K562 (cell line): ENCODE data around the gene TENM4. TPM values are rescaled to one million over a fixed set of nuclear protein-coding genes. Genes with fewer than 3 reads are reported as not detected.

Source experiments
- ATAC-seq: fragments of 200-7000 bp; cut with Tn5 transposase; 3 replicates; pipeline ENCODE4 v1.9.1; 2020; ENCODE audit warnings: moderate library complexity
- BruUV-seq: library from RNA; stranded (reverse); fragments of 400-500 nt; replicated peaks from 2 replicates; lab custom pipeline; 2021; lab: Mats Ljungman, UMichigan
- CTCF ChIA-PET: fragments of 300-600 bp; formaldehyde crosslinking; extraction: SDS; loops from one replicate; lab custom pipeline; 2021; ENCODE audit warnings: low intra/inter-chr PET ratio; lab: Yijun Ruan, JAX
- POLR2A ChIA-PET: fragments of 300-600, 350-650 bp; sonication (Branson Sonifier 250); formaldehyde crosslinking; extraction: SDS; loops from one replicate; lab custom pipeline; 2021; ENCODE audit warnings: antibody characterized with exemption, inconsistent platforms; lab: Yijun Ruan, JAX
- DNase-seq, 4 experiments: peaks; one replicate each; pipeline versions ENCODE4 v3.0.0 to v3.0.0-alpha.2; 2011 to 2018; ENCODE audit warnings: low spot score in 3 of 4, mixed read lengths in 3 of 4; ENCODE audit errors: extremely low read depth in 1 of 4
- FAIRE-seq: peaks from 2 replicates; lab custom pipeline; 2011; peaks lifted over from hg19 to GRCh38; lab: Jason Lieb, UNC
- H2AFZ ChIP-seq: 2 replicates; pipeline ENCODE4 v1.6.0; 2011; ENCODE audit warnings: low read depth, low read length, control low read depth, inconsistent platforms
- H3K27ac ChIP-seq: fragments of 200-600 bp; 3 replicates; pipeline ENCODE4 v1.8.0; 2011; ENCODE audit warnings: low read depth, mild to moderate bottlenecking, control low read depth, inconsistent platforms, low read length, moderate library complexity, mixed read lengths; ENCODE audit errors: extremely low read depth
- H3K27me3 ChIP-seq, 2 experiments: fragments of 300-600 bp in 1 of 2; 2 replicates in 1 of 2; 3 replicates in 1 of 2; pipeline versions ENCODE4 v1.6.0 to v1.8.0; 2011; ENCODE audit warnings: inconsistent platforms in 2 of 2, low read length in 2 of 2, mild to moderate bottlenecking in 1 of 2, mixed read lengths in 1 of 2, moderate library complexity in 1 of 2; ENCODE audit not compliant: control insufficient read depth in 2 of 2, insufficient read depth in 2 of 2
- H3K36me3 ChIP-seq: fragments of 300-600 bp; 3 replicates; pipeline ENCODE4 v1.8.0; 2011; ENCODE audit warnings: mild to moderate bottlenecking, low read length, inconsistent platforms; ENCODE audit not compliant: control insufficient read depth, insufficient read depth
- H3K4me1 ChIP-seq, 2 experiments: fragments of 200-600 bp in 1 of 2; replicated peaks in 1 of 2; 2 replicates in 1 of 2; 3 replicates in 1 of 2; pipeline versions ENCODE4 v1.5.1 to v1.8.0; 2011; ENCODE audit warnings: inconsistent platforms in 2 of 2, low read length in 2 of 2, mild to moderate bottlenecking in 1 of 2, mixed read lengths in 1 of 2, moderate library complexity in 1 of 2; ENCODE audit not compliant: control insufficient read depth in 2 of 2, insufficient read depth in 2 of 2
- H3K4me2 ChIP-seq: 2 replicates; pipeline ENCODE4 v1.6.1; 2011; ENCODE audit warnings: low read length, control low read depth, inconsistent platforms, mixed read lengths; ENCODE audit not compliant: insufficient read depth
- H3K4me3 ChIP-seq: fragments of 200-600 bp; sonication (generic), shearing (Covaris generic); 2 replicates; pipeline ENCODE4 v1.5.1; 2016; ENCODE audit warnings: control low read depth, inconsistent platforms
- H3K79me2 ChIP-seq: fragments of 200-600 bp; 3 replicates; pipeline ENCODE4 v1.8.0; 2011; ENCODE audit warnings: low read length, inconsistent platforms; ENCODE audit not compliant: control insufficient read depth, insufficient read depth
- H3K9ac ChIP-seq, 2 experiments: 2 replicates each; pipeline versions ENCODE4 v1.6.0 to v1.6.1; 2011; ENCODE audit warnings: low read depth in 2 of 2, low read length in 2 of 2, control low read depth in 1 of 2, inconsistent platforms in 1 of 2, mild to moderate bottlenecking in 1 of 2, mixed read lengths in 1 of 2; ENCODE audit not compliant: insufficient read depth in 1 of 2
- H3K9me1 ChIP-seq: one replicate; pipeline ENCODE4 v1.6.0; 2011; ENCODE audit warnings: inconsistent platforms, mild to moderate bottlenecking, low read length, moderate library complexity; ENCODE audit not compliant: control insufficient read depth, insufficient read depth
- H3K9me3 ChIP-seq: replicated peaks from 2 replicates; pipeline ENCODE4 v1.5.1; 2011; ENCODE audit warnings: low read depth, low read length, inconsistent platforms; ENCODE audit not compliant: control insufficient read depth, insufficient read depth
- H4K20me1 ChIP-seq: replicated peaks from 2 replicates; pipeline ENCODE4 v1.6.1; 2011; ENCODE audit warnings: low read length, inconsistent platforms, mixed read lengths; ENCODE audit not compliant: control insufficient read depth, insufficient read depth
- CGGBP1 ChIP-seq: fragments of 250-450 bp; sonication (Bioruptor Pico); IDR thresholded peaks from 2 replicates; pipeline ENCODE4 v1.9.0; 2021; ENCODE audit warnings: mild to moderate bottlenecking
- SAP30 ChIP-seq: fragments of 200-600 bp; sonication (generic); IDR thresholded peaks from 2 replicates; pipeline ENCODE4 v1.6.1; 2012; ENCODE audit warnings: borderline replicate concordance, low read depth, mild to moderate bottlenecking, moderate library complexity, low read length, control low read depth, inconsistent platforms; ENCODE audit not compliant: insufficient read depth, poor library complexity, severe bottlenecking
- SRF ChIP-seq, 2 experiments: fragments of 250-450, 450-650 bp in 1 of 2; sonication (Bioruptor Pico) in 1 of 2; sonication (generic) in 1 of 2; formaldehyde crosslinking; IDR thresholded peaks; 2 replicates each; pipeline versions ENCODE4 v1.5.0 to v1.5.1; 2020 to 2022; ENCODE audit warnings: mild to moderate bottlenecking in 1 of 2, missing genetic modification reagents in 1 of 2
- ZNF217 ChIP-seq: sonication (generic); formaldehyde crosslinking; IDR thresholded peaks from 2 replicates; pipeline ENCODE4 v1.8.0; 2022; ENCODE audit warnings: mild to moderate bottlenecking, missing genetic modification reagents
- WGBS: fragments of 100-300 bp; shearing (Covaris generic); methylation state at CpG from one replicate; pipeline ENCODE4 v1.1.6; 2016; ENCODE audit warnings: low coverage, mixed read lengths; ENCODE audit not compliant: insufficient coverage; ENCODE audit errors: missing lambda C conversion rate; 5-methylcytosine and 5-hydroxymethylcytosine counted together
- in situ Hi-C: fragments of 300-500 bp; cut with MboI; formaldehyde crosslinking; loops from 4 replicates; pipeline ENCODE4 v1.15.0; 2018; ENCODE audit warnings: inconsistent platforms, mixed read lengths
- intact Hi-C: fragments of 100-400 bp; cut with micrococcal nuclease; formaldehyde crosslinking; loops from 2 replicates; pipeline ENCODE4 v1.14.2; 2022
- polyA plus RNA-seq, 8 experiments: library from polyadenylated mRNA; depleted of rRNA in 4 of 8; stranded (reverse) in 5 of 8; unstranded in 3 of 8; fragments of >200 nt; fragmentation: Nextera tagmentation in 2 of 8; fragmentation: Illumina TruSeq in 1 of 8; extraction: Ambion mirVana in 2 of 8; extraction: Trizol in 1 of 8; gene quantifications; 2 replicates each; pipeline versions ENCODE4 v1.2.1 to v1.2.3, GENCODE V29; 2011 to 2014; ENCODE audit warnings: inconsistent platforms in 1 of 8, missing spikeins in 1 of 8
- total RNA-seq, 7 experiments: library from RNA; depleted of rRNA in 6 of 7; stranded (reverse); fragments of >200 nt in 6 of 7; fragmentation: Illumina TruSeq in 2 of 7; extraction: Trizol in 2 of 7; gene quantifications; 2 replicates each; pipeline versions ENCODE4 v1.2.1 to v1.2.3, GENCODE V29; 2011 to 2021; ENCODE audit warnings: low replicate concordance in 1 of 7
- TF ChIP-seq, protein P1 (sequence below): fragments of 250-450 bp; sonication (Bioruptor Pico); IDR thresholded peaks from 2 replicates; pipeline ENCODE4 v1.5.0; 2022; ENCODE audit warnings: mild to moderate bottlenecking
- TF ChIP-seq, protein P2 (sequence below): fragments of 200-800 bp; sonication (Bioruptor generic); IDR thresholded peaks from 2 replicates; pipeline ENCODE4 v1.6.1; 2017; ENCODE audit warnings: missing genetic modification characterization, missing compliant biosample characterization

Gene TENM4
- total and polyA plus RNA-seq, 9 of the 15 experiments (the other 6 are each of a cell fraction or from before 2014, with no cell fraction given): 0.16 TPM; not detected in 8

DNA sequence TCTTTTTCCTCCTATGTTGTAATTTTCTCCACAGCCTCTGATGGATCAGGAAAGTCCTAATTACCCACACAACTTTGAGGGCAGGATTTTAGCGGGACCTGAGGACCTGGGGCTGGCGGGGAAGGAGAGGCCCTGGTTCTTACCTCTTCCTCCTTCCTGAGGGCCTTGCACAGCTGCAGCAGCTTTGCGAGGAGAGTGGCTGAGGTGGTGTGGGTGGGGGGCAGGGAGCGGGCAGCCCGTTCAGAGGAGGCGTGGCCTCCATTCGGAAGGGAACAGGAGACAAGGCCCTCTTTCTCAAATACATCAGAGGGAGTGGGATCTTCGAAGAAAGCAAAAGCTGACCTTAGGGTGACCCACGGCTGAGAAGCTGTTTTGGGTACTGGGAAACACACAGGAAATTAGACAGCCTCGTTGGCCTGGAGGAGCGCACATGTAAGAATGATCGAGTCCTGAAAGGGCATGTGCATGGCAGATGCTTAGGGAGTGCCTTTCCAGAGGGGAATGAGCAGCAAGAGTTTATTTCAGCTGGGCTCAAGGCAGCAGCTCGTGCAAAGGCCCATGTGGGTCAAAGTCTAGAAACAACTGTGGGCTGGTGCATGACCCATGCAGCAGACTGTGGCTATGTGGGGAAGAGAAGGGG lies 789.6 kb downstream of the TENM4 start:
- Histone ChIP-seq H3K9me1 (no peaks in the 10 kb centered on the region), H3K9ac (peak overlapping the region in 1 of 2 experiments; percentile 48; a peak in 1 of 4 replicates), H3K4me1 (no peaks in the 10 kb centered on the region), H3K9me3 (no peaks in the 10 kb centered on the region), H3K27ac (no peak overlapping the region), H3K36me3 (no peaks in the 10 kb centered on the region), H3K4me2 (no peak overlapping the region), H3K27me3 (peaks cover 0 to 30% of the 10 kb centered on the region in 2 experiments; a peak in 1 of 5 replicates), H3K79me2 (no peaks in the 10 kb centered on the region), H2AFZ (no peak overlapping the region), H4K20me1 (peaks cover 5% of the 10 kb centered on the region; the same call in 1 of the 2 replicates), H3K4me3 (no peak overlapping the region)
- no TSS peak for BruUV-seq
- in situ Hi-C loops (loop anchor here (10.0 kb wide), 1 partner anchor 1504 kb away; no protein-coding TSS in a partner anchor), intact Hi-C loops (no loop called here)
- POLR2A ChIA-PET: no interaction called here
- FAIRE-seq (no peak), ATAC-seq (no peak), DNase-seq (no peak)
- CTCF ChIA-PET: no interaction called here
- 2% methylated on average over 13 of the region's 13 CpGs for WGBS
- TF ChIP-seq CGGBP1 (CRISPR knock-in tag): no peak
- TF ChIP-seq ZNF217 (CRISPR knock-in tag): no peak
- TF ChIP-seq, protein P1, sequence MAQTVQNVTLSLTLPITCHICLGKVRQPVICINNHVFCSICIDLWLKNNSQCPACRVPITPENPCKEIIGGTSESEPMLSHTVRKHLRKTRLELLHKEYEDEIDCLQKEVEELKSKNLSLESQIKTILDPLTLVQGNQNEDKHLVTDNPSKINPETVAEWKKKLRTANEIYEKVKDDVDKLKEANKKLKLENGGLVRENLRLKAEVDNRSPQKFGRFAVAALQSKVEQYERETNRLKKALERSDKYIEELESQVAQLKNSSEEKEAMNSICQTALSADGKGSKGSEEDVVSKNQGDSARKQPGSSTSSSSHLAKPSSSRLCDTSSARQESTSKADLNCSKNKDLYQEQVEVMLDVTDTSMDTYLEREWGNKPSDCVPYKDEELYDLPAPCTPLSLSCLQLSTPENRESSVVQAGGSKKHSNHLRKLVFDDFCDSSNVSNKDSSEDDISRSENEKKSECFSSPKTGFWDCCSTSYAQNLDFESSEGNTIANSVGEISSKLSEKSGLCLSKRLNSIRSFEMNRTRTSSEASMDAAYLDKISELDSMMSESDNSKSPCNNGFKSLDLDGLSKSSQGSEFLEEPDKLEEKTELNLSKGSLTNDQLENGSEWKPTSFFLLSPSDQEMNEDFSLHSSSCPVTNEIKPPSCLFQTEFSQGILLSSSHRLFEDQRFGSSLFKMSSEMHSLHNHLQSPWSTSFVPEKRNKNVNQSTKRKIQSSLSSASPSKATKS: no peak
- no peak for TF ChIP-seq SRF (CRISPR knock-in tag; IDR thresholded peaks at IDR 0.05)
- TF ChIP-seq SAP30: no peak
- TF ChIP-seq, protein P2, sequence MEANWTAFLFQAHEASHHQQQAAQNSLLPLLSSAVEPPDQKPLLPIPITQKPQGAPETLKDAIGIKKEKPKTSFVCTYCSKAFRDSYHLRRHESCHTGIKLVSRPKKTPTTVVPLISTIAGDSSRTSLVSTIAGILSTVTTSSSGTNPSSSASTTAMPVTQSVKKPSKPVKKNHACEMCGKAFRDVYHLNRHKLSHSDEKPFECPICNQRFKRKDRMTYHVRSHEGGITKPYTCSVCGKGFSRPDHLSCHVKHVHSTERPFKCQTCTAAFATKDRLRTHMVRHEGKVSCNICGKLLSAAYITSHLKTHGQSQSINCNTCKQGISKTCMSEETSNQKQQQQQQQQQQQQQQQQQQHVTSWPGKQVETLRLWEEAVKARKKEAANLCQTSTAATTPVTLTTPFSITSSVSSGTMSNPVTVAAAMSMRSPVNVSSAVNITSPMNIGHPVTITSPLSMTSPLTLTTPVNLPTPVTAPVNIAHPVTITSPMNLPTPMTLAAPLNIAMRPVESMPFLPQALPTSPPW (CRISPR knock-in tag): no peak
